PFSK-1 (cell line): ENCODE results near the gene CUX1.

ENCODE experiments used
- FOXP2 ChIP-seq: optimal IDR thresholded peaks from 2 replicates; pipeline ENCODE3; 2011; ENCODE audit warnings: borderline replicate concordance, control low read depth, inconsistent platforms; ENCODE audit not compliant: insufficient read depth; ENCODE audit errors: extremely low read length, extremely low read depth
- POLR2AphosphoS5 ChIP-seq: IDR thresholded peaks from 2 replicates; pipeline ENCODE4 v1.6.1; 2012; ENCODE audit warnings: low read depth, mild to moderate bottlenecking, control low read depth, low read length, moderate library complexity
- REST ChIP-seq, 2 experiments: IDR thresholded peaks; 2 replicates each; pipeline versions ENCODE4 v1.6.1 to v1.8.0; 2011 to 2012; ENCODE audit warnings: low read depth in 2 of 2, low read length in 2 of 2, control low read depth in 1 of 2, inconsistent platforms in 1 of 2, mild to moderate bottlenecking in 1 of 2, moderate library complexity in 1 of 2; ENCODE audit not compliant: insufficient read depth in 1 of 2
- SIN3A ChIP-seq: IDR thresholded peaks from 2 replicates; pipeline ENCODE4 v1.6.1; 2012; ENCODE audit warnings: mild to moderate bottlenecking, low read length, moderate library complexity, borderline replicate concordance; ENCODE audit not compliant: insufficient read depth
- TAF1 ChIP-seq: IDR thresholded peaks from 2 replicates; pipeline ENCODE4 v1.6.1; 2012; ENCODE audit warnings: low read length, control low read depth, borderline replicate concordance; ENCODE audit not compliant: insufficient read depth

The CUX1 gene

GRCh38 chr7:102262546-102262945 lies 445.1 kb downstream of the CUX1 start:
- TF ChIP-seq SIN3A: no peak

GRCh38 chr7:102264367-102264891 lies 447.0 kb downstream of the CUX1 start:
- TF ChIP-seq SIN3A: no peak
- TF ChIP-seq TAF1: no peak
- no peak for TF ChIP-seq POLR2AphosphoS5

GRCh38 chr7:102266541-102266940 lies 449.1 kb downstream of the CUX1 start:
- TF ChIP-seq FOXP2 (no peak), POLR2AphosphoS5 (no peak)

GRCh38 chr7:102268635-102269034 lies 451.2 kb downstream of the CUX1 start:
- TF ChIP-seq FOXP2 (no peak), REST (IDR thresholded peaks at IDR 0.05; ENCODE audit: insufficient read depth in 1 of 2, low read depth in 2 of 2, low read length in 2 of 2) (no peak), TAF1 (no peak), SIN3A (no peak), POLR2AphosphoS5 (no peak)

- no peak for TF ChIP-seq TAF1
- no peak for TF ChIP-seq POLR2AphosphoS5
- no peak for TF ChIP-seq FOXP2
Observed at GRCh38 chr7:102270178-102270887, 452.9 kb downstream of the CUX1 start.

GRCh38 chr7:102271158-102271798 lies 453.9 kb downstream of the CUX1 start:
- TF ChIP-seq TAF1 (no peak), REST (IDR thresholded peaks at IDR 0.05; ENCODE audit: insufficient read depth in 1 of 2, low read depth in 2 of 2, low read length in 2 of 2) (no peak), SIN3A (no peak), FOXP2 (no peak), POLR2AphosphoS5 (no peak)

GRCh38 chr7:102272075-102272916 lies 454.9 kb downstream of the CUX1 start:
- TF ChIP-seq POLR2AphosphoS5 (no peak), FOXP2 (peak; percentile 70), REST (IDR thresholded peaks at IDR 0.05; ENCODE audit: insufficient read depth in 1 of 2, low read depth in 2 of 2, low read length in 2 of 2) (no peak), SIN3A (no peak), TAF1 (no peak)
